Keratinocyte (primary cell): ENCODE measurements around the gene FGF16.

Source experiments
- CTCF ChIP-seq, 3 experiments: IDR thresholded peaks in 1 of 3; conservative IDR thresholded peaks in 1 of 3; optimal IDR thresholded peaks in 1 of 3; 2 replicates in 2 of 3; 3 replicates in 1 of 3; pipeline versions ENCODE3 to v1.5.1; 2011; ENCODE audit warnings: low read length in 3 of 3, mild to moderate bottlenecking in 3 of 3, moderate library complexity in 2 of 3, control low read depth in 1 of 3, inconsistent platforms in 1 of 3; ENCODE audit not compliant: insufficient read depth in 2 of 3; ENCODE audit errors: extremely low read depth in 1 of 3
- EZH2 ChIP-seq: IDR thresholded peaks from one replicate; pipeline ENCODE4 v1.6.1; 2012; ENCODE audit warnings: inconsistent platforms, mild to moderate bottlenecking, low read length, moderate library complexity

DNA sequence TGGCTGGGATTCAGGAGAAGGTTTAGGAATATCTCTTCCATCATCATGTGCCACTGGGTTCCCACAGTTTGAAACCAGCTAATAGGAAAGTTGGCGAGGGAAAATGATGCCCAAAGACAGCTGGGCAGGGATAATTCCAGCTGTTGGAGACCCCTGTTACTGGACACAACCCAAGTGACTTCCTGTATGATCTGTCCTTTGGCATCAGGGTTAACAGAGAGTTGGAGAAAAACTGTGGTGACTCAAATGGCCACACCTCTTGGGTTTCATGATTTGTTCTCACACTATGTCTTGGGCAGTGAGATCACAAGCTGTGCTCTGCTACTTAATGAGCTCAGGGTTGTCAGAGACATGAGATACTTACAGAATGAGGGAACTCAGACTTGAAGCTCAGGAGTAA is 3.8 kb downstream of the FGF16 start:
- TF ChIP-seq CTCF (optimal IDR thresholded peaks at IDR 0.05 in 1 of 3, IDR thresholded peaks at IDR 0.05 in 1 of 3, conservative IDR thresholded peaks at IDR 0.05 in 1 of 3; ENCODE audit: extremely low read depth in 1 of 3, insufficient read depth in 2 of 3, low read length in 3 of 3) = no peak
- TF ChIP-seq EZH2 = no peak
